Neuronal stem cell (in vitro differentiated cells): Measurements from ENCODE around the gene ATOX1.

Experiments used
- DNase-seq: peaks from one replicate; pipeline ENCODE4 v3.0.0-alpha.2; 2013; ENCODE audit warnings: low spot score
- H2AFZ ChIP-seq: one replicate; pipeline ENCODE4 v1.6.1; 2013; ENCODE audit warnings: mild to moderate bottlenecking, low read length, inconsistent platforms
- H2AK5ac ChIP-seq: 2 replicates; pipeline ENCODE4 v1.6.1; 2013; ENCODE audit warnings: low read depth, mild to moderate bottlenecking, inconsistent platforms, low read length, moderate library complexity, mixed read lengths
- H2BK120ac ChIP-seq: 2 replicates; pipeline ENCODE4 v1.6.1; 2013; ENCODE audit warnings: low read depth, mild to moderate bottlenecking, inconsistent platforms, low read length, moderate library complexity, mixed read lengths
- H2BK12ac ChIP-seq: one replicate; pipeline ENCODE4 v1.6.1; 2013; ENCODE audit warnings: low read length, inconsistent platforms
- H2BK15ac ChIP-seq: 2 replicates; pipeline ENCODE4 v1.6.1; 2013; ENCODE audit warnings: mild to moderate bottlenecking, low read length, inconsistent platforms, mixed read lengths
- H2BK5ac ChIP-seq: one replicate; pipeline ENCODE4 v1.6.1; 2013; ENCODE audit warnings: inconsistent platforms, mild to moderate bottlenecking, low read length, moderate library complexity
- H3K14ac ChIP-seq: one replicate; pipeline ENCODE4 v1.6.1; 2013; ENCODE audit warnings: low read length, inconsistent platforms
- H3K18ac ChIP-seq: 2 replicates; pipeline ENCODE4 v1.6.1; 2013; ENCODE audit warnings: low read length, inconsistent platforms
- H3K23ac ChIP-seq: 2 replicates; pipeline ENCODE4 v1.6.1; 2013; ENCODE audit warnings: low read depth, mild to moderate bottlenecking, mixed read lengths, low read length, inconsistent platforms; ENCODE audit not compliant: poor library complexity
- H3K27ac ChIP-seq: replicated peaks from 3 replicates; pipeline ENCODE4 v1.5.1; 2013; ENCODE audit warnings: low read length, inconsistent platforms
- H3K27me3 ChIP-seq, 3 experiments: 2 replicates each; pipeline ENCODE4 v1.6.1; 2013; ENCODE audit warnings: low read length in 3 of 3, mild to moderate bottlenecking in 2 of 3, inconsistent platforms in 1 of 3, low read depth in 1 of 3, mixed read lengths in 1 of 3, moderate library complexity in 1 of 3; ENCODE audit not compliant: control insufficient read depth in 3 of 3, insufficient read depth in 3 of 3
- H3K36me3 ChIP-seq, 2 donors: replicated peaks in 1 of 2; 2 replicates each; pipeline ENCODE4 v1.6.1; 2013; ENCODE audit warnings: low read length in 2 of 2; ENCODE audit not compliant: control insufficient read depth in 2 of 2, insufficient read depth in 2 of 2
- H3K4ac ChIP-seq: 2 replicates; pipeline ENCODE4 v1.6.1; 2013; ENCODE audit warnings: inconsistent platforms, mild to moderate bottlenecking, low read length, moderate library complexity
- H3K4me1 ChIP-seq, 2 donors: 1 replicate in 1 of 2; 2 replicates in 1 of 2; pipeline ENCODE4 v1.6.1; 2013; ENCODE audit warnings: low read length in 2 of 2, low read depth in 1 of 2; ENCODE audit not compliant: control insufficient read depth in 2 of 2, insufficient read depth in 1 of 2
- H3K4me2 ChIP-seq: one replicate; pipeline ENCODE4 v1.6.1; 2013; ENCODE audit warnings: mild to moderate bottlenecking, low read length, inconsistent platforms; ENCODE audit not compliant: insufficient read depth, poor library complexity, severe bottlenecking
- H3K4me3 ChIP-seq, 2 donors: 2 replicates each; pipeline ENCODE4 v1.5.1; 2013; ENCODE audit warnings: low read length in 2 of 2, mild to moderate bottlenecking in 2 of 2, inconsistent platforms in 1 of 2, moderate library complexity in 1 of 2
- H3K79me1 ChIP-seq: one replicate; pipeline ENCODE4 v1.6.1; 2013; ENCODE audit warnings: low read depth, mild to moderate bottlenecking, inconsistent platforms, low read length, moderate library complexity
- H3K9ac ChIP-seq: one replicate; pipeline ENCODE4 v1.6.1; 2013; ENCODE audit warnings: mild to moderate bottlenecking, low read depth, low read length, inconsistent platforms; ENCODE audit not compliant: poor library complexity
- H3K9me3 ChIP-seq, 2 donors: replicated peaks in 1 of 2; 2 replicates each; pipeline versions ENCODE3 to v1.6.1; 2013; ENCODE audit warnings: low read length in 2 of 2, mild to moderate bottlenecking in 2 of 2, inconsistent platforms in 1 of 2, low read depth in 1 of 2, mixed read lengths in 1 of 2, moderate library complexity in 1 of 2; ENCODE audit not compliant: control insufficient read depth in 2 of 2, insufficient read depth in 1 of 2
- H4K8ac ChIP-seq: one replicate; pipeline ENCODE4 v1.6.1; 2013; ENCODE audit warnings: low read depth, mild to moderate bottlenecking, inconsistent platforms, low read length, moderate library complexity
- H4K91ac ChIP-seq: one replicate; pipeline ENCODE4 v1.6.1; 2013; ENCODE audit warnings: low read length, low read depth, mild to moderate bottlenecking, inconsistent platforms; ENCODE audit not compliant: poor library complexity
- WGBS, 2 donors: extraction: QIAGEN DNeasy Blood & Tissue Kit; methylation state at CpG; one replicate each; pipeline ENCODE4 v1.1.7; 2013; ENCODE audit warnings: missing lambda C conversion rate in 2 of 2, mixed read lengths in 1 of 2; ENCODE audit not compliant: insufficient read length in 2 of 2, insufficient replicate concordance in 1 of 2; ENCODE audit errors: extremely low coverage in 2 of 2; 5-methylcytosine and 5-hydroxymethylcytosine counted together

ATOX1 gene

GRCh38 chr5:151741678-151742423 is 16.6 kb downstream of the ATOX1 start:
- no CpG with 5 or more reads among the region's 6 CpGs for WGBS, 2 donors
- Histone ChIP-seq H3K4me1 (peaks cover 5 to 9% of the 10 kb centered on the region in 2 donors), H3K18ac (no peak overlapping the region)

DNA sequence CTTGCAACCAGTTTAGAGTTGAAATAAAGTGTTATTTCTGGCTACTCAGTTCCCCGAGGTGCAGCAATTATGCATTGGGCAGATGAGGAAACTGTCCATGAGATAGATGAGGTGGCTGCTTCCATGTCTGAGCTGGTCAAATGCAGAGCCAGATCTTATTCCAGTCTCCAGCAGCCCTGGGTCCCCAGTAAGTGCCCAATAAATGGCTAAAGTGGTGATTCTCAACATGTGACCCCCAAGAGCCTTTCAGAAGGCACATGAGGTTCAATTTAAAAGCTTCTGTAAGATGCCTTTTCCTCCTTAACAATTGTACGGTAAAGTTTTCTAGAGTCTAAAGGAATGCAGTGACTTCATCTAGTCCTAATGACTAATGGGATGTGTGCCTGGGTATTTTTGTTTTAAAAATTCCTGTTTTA is 17.5 kb downstream of the ATOX1 start:
- H2BK15ac ChIP-seq: no peak overlapping the region
- no peak overlapping the region for H3K4me3 ChIP-seq
- no peak overlapping the region for H2BK5ac ChIP-seq
- H3K36me3 ChIP-seq: peaks cover 0 to 30% of the 10 kb centered on the region in 2 donors
- H3K4me2 ChIP-seq: no peak overlapping the region
- no peak overlapping the region for H2AK5ac ChIP-seq
- no peak overlapping the region for H3K9ac ChIP-seq
- H4K8ac ChIP-seq: no peak overlapping the region
- H4K91ac ChIP-seq: no peak overlapping the region
- no peak overlapping the region for H3K23ac ChIP-seq
- H3K4ac ChIP-seq: no peak overlapping the region
- no peak overlapping the region for H2BK120ac ChIP-seq
- no peaks in the 10 kb centered on the region for H3K79me1 ChIP-seq
- no peak overlapping the region for H3K27ac ChIP-seq
- no peak overlapping the region for H3K18ac ChIP-seq
- no peak overlapping the region for H3K14ac ChIP-seq
- DNase-seq: no peak
- no peaks in the 10 kb centered on the region for H3K27me3 ChIP-seq
- no peak overlapping the region for H2BK12ac ChIP-seq
- H3K9me3 ChIP-seq: no peaks in the 10 kb centered on the region
- WGBS, 2 donors: no CpG with 5 or more reads among the region's 2 CpGs
- H2AFZ ChIP-seq: peak overlapping the region; percentile 87
- peaks cover 5 to 9% of the 10 kb centered on the region in 2 donors for H3K4me1 ChIP-seq

More at GRCh38 chr5:151741678-151742423, 16.6 kb downstream of the ATOX1 start:
- Histone ChIP-seq H3K79me1 (no peaks in the 10 kb centered on the region), H3K27me3 (no peaks in the 10 kb centered on the region), H3K4me3 (no peak overlapping the region), H2AFZ (no peak overlapping the region), H2BK12ac (no peak overlapping the region), H3K4me2 (no peak overlapping the region), H4K8ac (no peak overlapping the region), H2AK5ac (no peak overlapping the region), H3K4ac (no peak overlapping the region), H2BK120ac (no peak overlapping the region), H3K23ac (no peak overlapping the region), H3K14ac (no peak overlapping the region), H3K27ac (no peak overlapping the region), H2BK5ac (no peak overlapping the region), H2BK15ac (no peak overlapping the region), H3K9ac (no peak overlapping the region), H3K36me3 (peaks cover 0 to 33% of the 10 kb centered on the region in 2 donors), H3K9me3 (no peaks in the 10 kb centered on the region), H4K91ac (no peak overlapping the region)
- no peak for DNase-seq

GRCh38 chr5:151740336-151740942 is 18.0 kb downstream of the ATOX1 start:
- Histone ChIP-seq H3K14ac (no peak overlapping the region), H3K4me1 (peaks cover 5 to 9% of the 10 kb centered on the region in 2 donors), H3K27me3 (no peaks in the 10 kb centered on the region), H4K8ac (no peak overlapping the region), H2AFZ (peak overlapping the region; percentile 87), H2AK5ac (no peak overlapping the region), H3K9me3 (no peaks in the 10 kb centered on the region), H3K4me2 (no peak overlapping the region), H2BK120ac (no peak overlapping the region), H2BK5ac (no peak overlapping the region), H3K79me1 (no peaks in the 10 kb centered on the region), H3K36me3 (peaks cover 0 to 24% of the 10 kb centered on the region in 2 donors), H4K91ac (no peak overlapping the region), H3K27ac (no peak overlapping the region), H3K4me3 (peak overlapping the region in 1 of 2 donors; percentile 5), H3K18ac (peak overlapping the region; percentile 25), H2BK12ac (no peak overlapping the region), H3K4ac (no peak overlapping the region), H3K23ac (no peak overlapping the region), H3K9ac (no peak overlapping the region), H2BK15ac (no peak overlapping the region)
- no CpG with 5 or more reads among the region's 11 CpGs for WGBS, 2 donors
- peak; percentile 58 for DNase-seq

- H2BK120ac ChIP-seq: no peak overlapping the region
- H3K27me3 ChIP-seq: no peaks in the 10 kb centered on the region
- H3K4ac ChIP-seq: no peak overlapping the region
- H3K14ac ChIP-seq: no peak overlapping the region
- no peaks in the 10 kb centered on the region for H3K9me3 ChIP-seq
- peak overlapping the region; percentile 13 for H3K9ac ChIP-seq
- WGBS, 2 donors: no CpG with 5 or more reads among the region's 4 CpGs
- DNase-seq: no peak
- no peak overlapping the region for H2BK15ac ChIP-seq
- no peak overlapping the region for H4K8ac ChIP-seq
- no peak overlapping the region for H3K4me2 ChIP-seq
- peaks cover 0 to 19% of the 10 kb centered on the region in 2 donors for H3K36me3 ChIP-seq
- H4K91ac ChIP-seq: no peak overlapping the region
- H3K79me1 ChIP-seq: no peaks in the 10 kb centered on the region
- peak overlapping the region; percentile 87 for H2AFZ ChIP-seq
- no peak overlapping the region for H3K23ac ChIP-seq
- H2BK5ac ChIP-seq: no peak overlapping the region
- H3K4me1 ChIP-seq: peaks cover 5 to 9% of the 10 kb centered on the region in 2 donors
- H3K27ac ChIP-seq: no peak overlapping the region
- H2AK5ac ChIP-seq: no peak overlapping the region
- no peak overlapping the region for H2BK12ac ChIP-seq
- no peak overlapping the region for H3K4me3 ChIP-seq
- H3K18ac ChIP-seq: no peak overlapping the region
Measured at GRCh38 chr5:151739939-151740335, 18.5 kb downstream of the ATOX1 start.
